ENCODE results near the gene SKI. TPM values are rescaled to one million over a fixed set of nuclear protein-coding genes. Genes with fewer than 3 reads are reported as not detected.

Gene SKI
- total and polyA plus RNA-seq, 12 donors: 4.8 to 53.6 (median 34.7) TPM

DNA sequence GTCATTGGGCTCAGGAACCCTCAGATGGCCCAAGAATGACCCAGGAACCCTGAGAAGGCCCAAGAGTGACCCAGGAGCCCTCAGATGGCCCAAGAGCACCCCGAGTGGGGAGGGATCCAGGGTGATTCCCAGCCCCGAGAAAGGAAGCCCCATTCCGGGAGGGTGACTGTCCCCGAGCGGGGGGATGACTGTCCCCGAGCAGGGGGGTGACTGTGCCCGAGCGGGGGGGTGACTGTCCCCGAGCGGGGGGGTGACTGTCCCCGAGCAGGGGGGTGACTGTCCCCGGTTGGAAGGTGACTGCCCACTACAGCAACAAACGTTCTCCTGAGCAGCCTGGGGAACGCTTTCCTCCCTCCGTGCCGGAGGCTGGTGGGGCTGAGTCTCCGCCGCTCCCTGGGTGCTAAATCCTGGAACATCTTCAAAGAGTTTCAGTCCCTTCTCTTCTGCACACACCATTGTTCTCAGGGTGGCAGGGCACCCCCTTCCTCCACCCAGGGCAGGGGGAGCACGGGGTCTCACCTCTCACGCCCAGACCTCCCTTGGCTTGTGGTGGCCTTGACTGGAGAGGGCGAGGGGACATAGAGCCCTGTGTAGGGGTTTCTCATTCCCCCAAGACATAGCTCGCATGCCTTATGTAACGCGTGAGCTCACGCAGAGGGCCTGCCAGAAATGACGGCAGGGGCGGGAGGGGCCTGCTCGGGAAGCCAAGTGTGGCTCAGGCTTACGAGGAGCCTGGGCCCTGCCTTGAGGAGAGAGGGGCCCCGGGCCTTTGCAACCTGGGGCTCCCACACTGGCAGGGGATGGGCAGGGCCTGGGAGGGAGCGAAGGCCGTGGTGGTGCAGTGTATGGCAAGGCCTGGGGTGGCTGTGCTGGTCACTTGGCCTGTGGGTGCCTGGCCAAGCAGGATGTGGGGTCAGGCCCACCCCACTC is 14.3 kb upstream of the SKI start:
- intact Hi-C loops (cut with DNase I): loop anchor here in 1 of 2 donors (5.0 kb wide), 1 partner anchor 103 kb away; no protein-coding TSS in a partner anchor
- Histone ChIP-seq H3K4me3 (peak overlapping the region in 1 of 4 donors; percentile 24), H3K4me1 (replicated peaks in 1 of 2) (peaks cover 33 to 34% of the 10 kb centered on the region in 2 donors), H3K27me3 (no peaks in the 10 kb centered on the region), H3K36me3 (replicated peaks in 1 of 2) (no peaks in the 10 kb centered on the region), H3K27ac (peak overlapping the region; percentile 85 to 98 (median 94)), H3K9me3 (replicated peaks in 1 of 3) (no peaks in the 10 kb centered on the region)
- peak; percentile 75 to 92 (median 87) for DNase-seq
- WGBS, 4 donors: 26 to 32% (median 28%) methylated on average over 8 to 32 of the region's 32 CpGs
- peak in 1 of 2 donors; percentile 55 for TF ChIP-seq POLR2A (IDR thresholded peaks at IDR 0.05)
- TF ChIP-seq, protein P1, sequence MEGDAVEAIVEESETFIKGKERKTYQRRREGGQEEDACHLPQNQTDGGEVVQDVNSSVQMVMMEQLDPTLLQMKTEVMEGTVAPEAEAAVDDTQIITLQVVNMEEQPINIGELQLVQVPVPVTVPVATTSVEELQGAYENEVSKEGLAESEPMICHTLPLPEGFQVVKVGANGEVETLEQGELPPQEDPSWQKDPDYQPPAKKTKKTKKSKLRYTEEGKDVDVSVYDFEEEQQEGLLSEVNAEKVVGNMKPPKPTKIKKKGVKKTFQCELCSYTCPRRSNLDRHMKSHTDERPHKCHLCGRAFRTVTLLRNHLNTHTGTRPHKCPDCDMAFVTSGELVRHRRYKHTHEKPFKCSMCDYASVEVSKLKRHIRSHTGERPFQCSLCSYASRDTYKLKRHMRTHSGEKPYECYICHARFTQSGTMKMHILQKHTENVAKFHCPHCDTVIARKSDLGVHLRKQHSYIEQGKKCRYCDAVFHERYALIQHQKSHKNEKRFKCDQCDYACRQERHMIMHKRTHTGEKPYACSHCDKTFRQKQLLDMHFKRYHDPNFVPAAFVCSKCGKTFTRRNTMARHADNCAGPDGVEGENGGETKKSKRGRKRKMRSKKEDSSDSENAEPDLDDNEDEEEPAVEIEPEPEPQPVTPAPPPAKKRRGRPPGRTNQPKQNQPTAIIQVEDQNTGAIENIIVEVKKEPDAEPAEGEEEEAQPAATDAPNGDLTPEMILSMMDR (IDR thresholded peaks at IDR 0.05): no peak

DNA sequence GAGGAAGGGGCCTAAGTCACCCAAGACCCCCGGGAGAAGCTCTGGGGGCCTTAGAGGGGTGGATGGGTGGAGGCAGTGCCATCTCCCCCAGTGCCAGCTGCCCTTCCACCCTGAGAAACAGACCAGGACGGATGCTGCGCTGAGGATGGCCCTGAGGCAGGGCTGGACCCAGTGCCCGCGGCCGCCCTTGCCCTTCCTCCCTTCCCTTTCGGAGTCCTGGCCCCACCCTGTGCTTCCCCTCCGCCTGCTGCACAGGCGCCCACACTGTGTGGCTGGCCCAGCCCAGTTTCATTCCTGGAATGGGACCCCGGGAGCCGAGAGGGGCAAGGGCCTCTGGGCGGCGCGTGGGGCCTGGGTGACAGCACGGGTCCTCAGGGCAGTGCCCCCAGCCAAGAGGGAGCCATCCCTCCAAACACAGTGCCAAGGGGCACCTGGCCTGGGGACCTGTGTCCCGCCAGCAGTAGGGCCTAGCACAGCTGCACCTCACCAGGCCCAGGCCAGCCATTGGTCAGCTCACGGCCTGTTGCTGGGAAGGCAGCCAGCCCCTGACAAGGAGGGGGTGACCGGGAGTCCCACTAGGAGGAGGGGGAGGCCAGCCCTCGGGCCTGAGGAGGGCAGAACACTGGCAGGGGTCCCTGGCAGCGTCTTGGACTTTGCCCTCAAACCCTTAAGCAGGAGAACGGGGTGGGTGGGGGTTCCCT is 13.4 kb upstream of the SKI start:
- Histone ChIP-seq H3K27ac (peak overlapping the region; percentile 85 to 98 (median 94)), H3K36me3 (replicated peaks in 1 of 2) (no peaks in the 10 kb centered on the region), H3K9me3 (replicated peaks in 1 of 3) (no peaks in the 10 kb centered on the region), H3K27me3 (no peaks in the 10 kb centered on the region), H3K4me3 (no peak overlapping the region), H3K4me1 (replicated peaks in 1 of 2) (peaks cover 32 to 34% of the 10 kb centered on the region in 2 donors)
- intact Hi-C loops (cut with DNase I): loop anchor here in 1 of 2 donors (5.0 kb wide), 1 partner anchor 103 kb away; no protein-coding TSS in a partner anchor
- WGBS, 4 donors: 20 to 60% (median 53%) methylated on average over 1 to 21 of the region's 21 CpGs
- DNase-seq: peak in 5 of 7 donors; percentile 38 to 71 (median 50)
- TF ChIP-seq, protein P1 (IDR thresholded peaks at IDR 0.05): no peak
- no peak for TF ChIP-seq POLR2A (IDR thresholded peaks at IDR 0.05)

DNA sequence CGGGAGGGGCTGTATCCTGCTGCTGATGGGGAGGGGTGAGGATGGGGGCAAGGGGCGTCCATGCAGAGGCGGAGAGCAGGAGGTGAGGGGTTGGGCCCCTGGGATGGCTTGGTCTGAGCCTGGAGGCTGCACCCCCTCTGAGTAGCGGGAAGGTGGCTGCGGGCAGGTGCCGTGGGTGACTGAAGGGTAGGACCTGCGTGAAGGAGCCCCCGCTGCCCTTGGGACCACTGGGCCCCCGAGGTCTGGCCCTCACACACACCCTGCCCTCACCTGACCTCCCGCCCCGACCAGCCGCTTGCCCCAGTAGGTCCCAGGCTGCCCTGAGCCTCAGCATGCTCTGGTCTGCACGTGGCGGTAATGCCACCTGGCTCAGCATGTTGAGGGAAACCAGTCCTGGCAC is 12.8 kb upstream of the SKI start:
- DNase-seq: peak in 2 of 7 donors; percentile 14 to 34
- Histone ChIP-seq H3K4me1 (replicated peaks in 1 of 2) (peaks cover 32 to 34% of the 10 kb centered on the region in 2 donors), H3K36me3 (replicated peaks in 1 of 2) (no peaks in the 10 kb centered on the region), H3K27me3 (no peaks in the 10 kb centered on the region), H3K9me3 (replicated peaks in 1 of 3) (no peaks in the 10 kb centered on the region), H3K4me3 (no peak overlapping the region), H3K27ac (peak overlapping the region in 2 of 5 donors; percentile 97 to 98)
- WGBS, 4 donors: 89 to 100% (median 93%) methylated on average over 1 to 14 of the region's 14 CpGs
- TF ChIP-seq, protein P1 (IDR thresholded peaks at IDR 0.05): no peak
- TF ChIP-seq POLR2A (IDR thresholded peaks at IDR 0.05): no peak
- intact Hi-C loops (cut with DNase I): no loop called here
